KMS-11 (cell line): ENCODE results near the gene CALM3.

Source experiments
- H2AFZ ChIP-seq: fragments of 200-600 bp; sonication (generic); 2 replicates; pipeline ENCODE4 v1.6.1; 2016; ENCODE audit warnings: antibody characterized with exemption, mixed run types, low read depth
- H3K27ac ChIP-seq: fragments of 200-600 bp; sonication (generic); 2 replicates; pipeline ENCODE4 v1.6.1; 2016; ENCODE audit warnings: mild to moderate bottlenecking, mixed run types
- H3K27me3 ChIP-seq: fragments of 200-600 bp; sonication (generic); 2 replicates; pipeline ENCODE4 v1.6.1; 2017; ENCODE audit warnings: mild to moderate bottlenecking, low read depth, mixed run types, moderate library complexity; ENCODE audit not compliant: insufficient read depth
- H3K36me3 ChIP-seq: fragments of 200-600 bp; sonication (generic); 2 replicates; pipeline ENCODE4 v1.6.1; 2017; ENCODE audit warnings: mild to moderate bottlenecking, mixed run types; ENCODE audit not compliant: insufficient read depth
- H3K4me1 ChIP-seq: fragments of 200-600 bp; sonication (generic); 2 replicates; pipeline ENCODE4 v1.6.1; 2016; ENCODE audit warnings: mild to moderate bottlenecking, low read depth, mixed run types; ENCODE audit not compliant: poor library complexity, severe bottlenecking
- H3K4me2 ChIP-seq: fragments of 200-600 bp; sonication (generic); 2 replicates; pipeline ENCODE4 v1.7.0; 2016; ENCODE audit warnings: mild to moderate bottlenecking, mixed run types
- H3K4me3 ChIP-seq: fragments of 200-600 bp; sonication (generic); IDR thresholded peaks from 2 replicates; pipeline ENCODE4 v1.6.1; 2017; ENCODE audit warnings: low read depth, low read length, mixed read lengths; ENCODE audit not compliant: insufficient read depth
- H3K79me2 ChIP-seq: fragments of 200-600 bp; sonication (generic); 2 replicates; pipeline ENCODE4 v1.6.1; 2016; ENCODE audit warnings: low read depth, mixed run types; ENCODE audit not compliant: insufficient read depth
- H3K9ac ChIP-seq: fragments of 200-600 bp; sonication (generic); 2 replicates; pipeline ENCODE4 v1.6.1; 2016; ENCODE audit warnings: mild to moderate bottlenecking, mixed run types
- H4K20me1 ChIP-seq: fragments of 200-600 bp; sonication (generic); 2 replicates; pipeline ENCODE4 v1.6.1; 2016; ENCODE audit warnings: mild to moderate bottlenecking, mixed run types; ENCODE audit not compliant: insufficient read depth
- TF ChIP-seq, protein P1 (sequence below): fragments of 200-600 bp; sonication (generic); conservative IDR thresholded peaks from 2 replicates; pipeline ENCODE4 v1.6.1; 2017; ENCODE audit warnings: low read depth, mild to moderate bottlenecking, antibody characterized with exemption, low read length, moderate library complexity, mixed read lengths

The CALM3 gene

DNA sequence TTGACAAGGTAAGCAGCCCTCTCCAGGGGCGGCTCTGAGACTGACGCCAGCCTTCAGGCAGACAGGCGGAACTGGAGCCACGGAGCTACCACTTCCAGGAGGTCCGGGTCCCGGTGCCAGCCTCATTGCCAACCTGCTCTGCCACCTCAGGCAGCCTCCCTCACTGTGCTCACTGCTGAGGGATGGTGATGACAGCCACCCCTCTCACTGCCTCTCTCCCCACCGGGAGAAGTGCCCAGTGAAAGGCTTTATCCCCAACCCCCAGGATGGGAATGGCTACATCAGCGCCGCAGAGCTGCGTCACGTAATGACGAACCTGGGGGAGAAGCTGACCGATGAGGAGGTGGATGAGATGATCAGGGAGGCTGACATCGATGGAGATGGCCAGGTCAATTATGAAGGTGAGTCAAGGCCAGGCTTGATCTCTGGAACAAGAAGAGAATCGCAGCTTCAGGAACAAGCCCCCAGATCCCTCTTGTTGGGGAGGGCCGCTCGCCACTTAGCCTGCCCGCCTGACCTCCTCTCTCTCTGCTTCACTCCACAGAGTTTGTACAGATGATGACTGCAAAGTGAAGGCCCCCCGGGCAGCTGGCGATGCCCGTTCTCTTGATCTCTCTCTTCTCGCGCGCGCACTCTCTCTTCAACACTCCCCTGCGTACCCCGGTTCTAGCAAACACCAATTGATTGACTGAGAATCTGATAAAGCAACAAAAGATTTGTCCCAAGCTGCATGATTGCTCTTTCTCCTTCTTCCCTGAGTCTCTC, 7.6 kb downstream of the CALM3 start:
- no peak overlapping the region for H3K4me2 ChIP-seq
- H3K9ac ChIP-seq, result no peak overlapping the region
- no peak overlapping the region for H3K4me3 ChIP-seq
- peaks cover 26% of the 10 kb centered on the region for H3K27me3 ChIP-seq
- no peaks in the 10 kb centered on the region; the same call in 1 of the 2 replicates for H4K20me1 ChIP-seq
- TF ChIP-seq, protein P1, sequence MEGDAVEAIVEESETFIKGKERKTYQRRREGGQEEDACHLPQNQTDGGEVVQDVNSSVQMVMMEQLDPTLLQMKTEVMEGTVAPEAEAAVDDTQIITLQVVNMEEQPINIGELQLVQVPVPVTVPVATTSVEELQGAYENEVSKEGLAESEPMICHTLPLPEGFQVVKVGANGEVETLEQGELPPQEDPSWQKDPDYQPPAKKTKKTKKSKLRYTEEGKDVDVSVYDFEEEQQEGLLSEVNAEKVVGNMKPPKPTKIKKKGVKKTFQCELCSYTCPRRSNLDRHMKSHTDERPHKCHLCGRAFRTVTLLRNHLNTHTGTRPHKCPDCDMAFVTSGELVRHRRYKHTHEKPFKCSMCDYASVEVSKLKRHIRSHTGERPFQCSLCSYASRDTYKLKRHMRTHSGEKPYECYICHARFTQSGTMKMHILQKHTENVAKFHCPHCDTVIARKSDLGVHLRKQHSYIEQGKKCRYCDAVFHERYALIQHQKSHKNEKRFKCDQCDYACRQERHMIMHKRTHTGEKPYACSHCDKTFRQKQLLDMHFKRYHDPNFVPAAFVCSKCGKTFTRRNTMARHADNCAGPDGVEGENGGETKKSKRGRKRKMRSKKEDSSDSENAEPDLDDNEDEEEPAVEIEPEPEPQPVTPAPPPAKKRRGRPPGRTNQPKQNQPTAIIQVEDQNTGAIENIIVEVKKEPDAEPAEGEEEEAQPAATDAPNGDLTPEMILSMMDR, result no peak
- H3K4me1 ChIP-seq, result peaks cover 29% of the 10 kb centered on the region
- H3K79me2 ChIP-seq, result peaks cover 10% of the 10 kb centered on the region; the same call in 1 of the 2 replicates
- no peak overlapping the region for H3K27ac ChIP-seq
- H2AFZ ChIP-seq, result no peak overlapping the region
- H3K36me3 ChIP-seq, result no peaks in the 10 kb centered on the region; the same call in 1 of the 2 replicates

DNA sequence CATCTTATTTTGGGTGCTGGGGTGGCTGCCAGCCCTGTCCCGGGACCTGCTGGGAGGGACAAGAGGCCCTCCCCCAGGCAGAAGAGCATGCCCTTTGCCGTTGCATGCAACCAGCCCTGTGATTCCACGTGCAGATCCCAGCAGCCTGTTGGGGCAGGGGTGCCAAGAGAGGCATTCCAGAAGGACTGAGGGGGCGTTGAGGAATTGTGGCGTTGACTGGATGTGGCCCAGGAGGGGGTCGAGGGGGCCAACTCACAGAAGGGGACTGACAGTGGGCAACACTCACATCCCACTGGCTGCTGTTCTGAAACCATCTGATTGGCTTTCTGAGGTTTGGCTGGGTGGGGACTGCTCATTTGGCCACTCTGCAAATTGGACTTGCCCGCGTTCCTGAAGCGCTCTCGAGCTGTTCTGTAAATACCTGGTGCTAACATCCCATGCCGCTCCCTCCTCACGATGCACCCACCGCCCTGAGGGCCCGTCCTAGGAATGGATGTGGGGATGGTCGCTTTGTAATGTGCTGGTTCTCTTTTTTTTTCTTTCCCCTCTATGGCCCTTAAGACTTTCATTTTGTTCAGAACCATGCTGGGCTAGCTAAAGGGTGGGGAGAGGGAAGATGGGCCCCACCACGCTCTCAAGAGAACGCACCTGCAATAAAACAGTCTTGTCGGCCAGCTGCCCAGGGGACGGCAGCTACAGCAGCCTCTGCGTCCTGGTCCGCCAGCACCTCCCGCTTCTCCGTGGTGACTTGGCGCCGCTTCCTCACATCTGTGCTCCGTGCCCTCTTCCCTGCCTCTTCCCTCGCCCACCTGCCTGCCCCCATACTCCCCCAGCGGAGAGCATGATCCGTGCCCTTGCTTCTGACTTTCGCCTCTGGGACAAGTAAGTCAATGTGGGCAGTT, 8.6 kb downstream of the CALM3 start:
- Histone ChIP-seq H3K27me3 (peaks cover 36% of the 10 kb centered on the region), H3K27ac (no peak overlapping the region), H3K4me2 (no peak overlapping the region), H3K4me3 (no peak overlapping the region), H3K79me2 (no peaks in the 10 kb centered on the region), H2AFZ (no peak overlapping the region), H3K36me3 (no peaks in the 10 kb centered on the region; the same call in 1 of the 2 replicates), H4K20me1 (no peaks in the 10 kb centered on the region), H3K9ac (no peak overlapping the region), H3K4me1 (peaks cover 24% of the 10 kb centered on the region)
- TF ChIP-seq, protein P1, result no peak

DNA sequence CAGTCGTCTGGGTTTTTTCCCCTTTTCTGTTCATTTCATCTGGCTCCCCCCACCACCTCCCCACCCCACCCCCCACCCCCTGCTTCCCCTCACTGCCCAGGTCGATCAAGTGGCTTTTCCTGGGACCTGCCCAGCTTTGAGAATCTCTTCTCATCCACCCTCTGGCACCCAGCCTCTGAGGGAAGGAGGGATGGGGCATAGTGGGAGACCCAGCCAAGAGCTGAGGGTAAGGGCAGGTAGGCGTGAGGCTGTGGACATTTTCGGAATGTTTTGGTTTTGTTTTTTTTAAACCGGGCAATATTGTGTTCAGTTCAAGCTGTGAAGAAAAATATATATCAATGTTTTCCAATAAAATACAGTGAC, 9.3 kb downstream of the CALM3 start:
- TF ChIP-seq, protein P1, result no peak
- no peak overlapping the region for H2AFZ ChIP-seq
- peaks cover 42% of the 10 kb centered on the region for H3K27me3 ChIP-seq
- no peaks in the 10 kb centered on the region; the same call in 1 of the 2 replicates for H3K36me3 ChIP-seq
- peaks cover 24% of the 10 kb centered on the region for H3K4me1 ChIP-seq
- H3K4me2 ChIP-seq, result peak overlapping the region; percentile 71; the same call in 1 of the 2 replicates
- no peaks in the 10 kb centered on the region for H4K20me1 ChIP-seq
- H3K27ac ChIP-seq, result no peak overlapping the region
- H3K4me3 ChIP-seq, result no peak overlapping the region
- no peak overlapping the region for H3K9ac ChIP-seq
- no peaks in the 10 kb centered on the region for H3K79me2 ChIP-seq

DNA sequence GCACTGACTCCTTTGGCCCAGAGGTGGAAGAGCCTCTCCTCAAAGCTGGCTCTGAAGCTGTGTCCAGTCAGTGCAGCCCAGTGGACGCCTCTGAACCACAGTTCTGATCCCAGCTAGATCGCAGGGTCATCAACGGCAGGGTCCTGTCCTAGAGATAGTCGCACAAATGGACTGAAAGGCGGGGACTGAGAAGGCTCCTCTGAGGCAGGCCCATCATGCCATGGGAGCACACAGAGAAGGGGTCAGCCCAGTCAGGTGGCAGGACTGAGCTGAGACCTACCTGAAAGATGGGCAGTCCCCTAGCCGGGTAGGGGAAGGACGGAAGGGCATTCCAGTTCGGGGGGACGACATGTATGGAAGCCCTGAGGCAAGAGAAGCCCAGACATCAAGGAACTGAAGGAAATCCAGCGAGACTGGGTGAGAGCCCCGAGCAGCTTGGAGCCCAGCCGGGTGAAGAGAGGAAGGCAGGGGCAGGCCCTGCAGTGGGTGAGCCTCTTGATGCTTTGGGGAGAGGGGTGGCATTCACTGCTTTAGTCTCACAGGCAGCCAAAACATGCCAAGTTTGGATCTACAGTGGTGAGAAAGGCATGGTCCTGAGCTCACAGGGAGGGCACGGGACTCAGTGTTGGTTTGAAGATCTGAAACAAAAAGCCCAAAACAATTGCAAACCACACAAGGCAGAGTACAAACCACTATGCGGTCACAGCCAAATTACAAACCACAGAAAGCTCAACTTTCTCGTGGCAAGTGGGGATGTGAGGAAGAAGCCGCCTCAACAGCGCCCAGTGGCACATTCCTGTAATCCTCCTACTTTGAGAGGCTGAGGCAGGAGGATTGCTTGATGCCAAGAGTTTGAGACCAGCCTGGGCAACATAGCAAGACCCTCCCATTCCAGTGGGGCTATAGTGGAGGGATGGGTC, 10.0 kb downstream of the CALM3 start:
- Histone ChIP-seq H2AFZ (no peak overlapping the region), H3K79me2 (no peaks in the 10 kb centered on the region), H3K27ac (no peak overlapping the region), H3K36me3 (no peaks in the 10 kb centered on the region; the same call in 1 of the 2 replicates), H3K27me3 (peaks cover 49% of the 10 kb centered on the region), H3K4me1 (peaks cover 24% of the 10 kb centered on the region), H3K4me2 (peak overlapping the region; percentile 71), H3K9ac (no peak overlapping the region), H3K4me3 (no peak overlapping the region), H4K20me1 (no peaks in the 10 kb centered on the region)
- TF ChIP-seq, protein P1, result no peak
